HCT116 (cell line): ENCODE measurements around the gene C2CD4B. TPM values are rescaled to one million over a fixed set of nuclear protein-coding genes. Genes with fewer than 3 reads are reported as not detected.

Experiments
- ATAC-seq: fragments of 200-7000 bp; cut with Tn5 transposase; 2 replicates; pipeline ENCODE4 v1.9.1; 2020; ENCODE audit warnings: mild to moderate bottlenecking, moderate library complexity
- BruUV-seq: library from RNA; stranded (reverse); fragments of 400-500 nt; replicated peaks from 2 replicates; lab custom pipeline; 2021; lab: Mats Ljungman, UMichigan
- CTCF ChIA-PET: fragments of 300-600 bp; sonication (Branson Sonifier 250); formaldehyde crosslinking; loops from one replicate; lab custom pipeline; 2021; ENCODE audit warnings: antibody characterized with exemption; lab: Charles Lee
- POLR2A ChIA-PET: fragments of 300-600, 350-600 bp; sonication (Branson Sonifier 250); formaldehyde crosslinking; loops from one replicate; lab custom pipeline; 2021; ENCODE audit warnings: antibody characterized with exemption; lab: Charles Lee
- RAD21 ChIA-PET, 2 experiments: fragments of 300-600 bp; sonication (Branson Sonifier 250); formaldehyde crosslinking; loops; one replicate each; lab custom pipeline; 2023; ENCODE audit warnings: low total read pairs in 2 of 2; ENCODE audit not compliant: uncharacterized antibody in 2 of 2, unreplicated experiment in 2 of 2, low non-redundant PET in 1 of 2; lab: Charles Lee
- DNase-seq: peaks from one replicate; pipeline ENCODE4 v3.0.0-alpha.2; 2010; ENCODE audit warnings: low read depth, low spot score
- H2AFZ ChIP-seq: fragments of 200-600 bp; shearing (Covaris generic), sonication (generic); 2 replicates; pipeline ENCODE4 v1.6.1; 2017; ENCODE audit warnings: low read depth, mixed run types, mixed read lengths, antibody characterized with exemption, low read length; ENCODE audit not compliant: poor library complexity, severe bottlenecking
- H3K27ac ChIP-seq: 2 replicates; pipeline ENCODE4 v1.5.1; 2012; ENCODE audit warnings: low read depth, low read length
- H3K27me3 ChIP-seq: fragments of 200-600 bp; sonication (generic); 2 replicates; pipeline ENCODE4 v1.6.1; 2016; ENCODE audit warnings: mixed run types, low read length, mixed read lengths; ENCODE audit not compliant: insufficient read depth
- H3K36me3 ChIP-seq, 2 experiments: fragments of 200-500 bp in 1 of 2; fragments of 200-600 bp in 1 of 2; sonication (Bioruptor generic) in 1 of 2; sonication (generic) in 1 of 2; 2 replicates each; pipeline versions ENCODE4 v1.5.1 to v1.6.1; 2014 to 2016; ENCODE audit warnings: low read length in 2 of 2, inconsistent platforms in 1 of 2, mixed read lengths in 1 of 2, mixed run types in 1 of 2; ENCODE audit not compliant: insufficient read depth in 2 of 2, control insufficient read depth in 1 of 2
- H3K4me1 ChIP-seq, 2 experiments: fragments of 200-600 bp in 1 of 2; sonication (generic) in 1 of 2; 2 replicates each; pipeline versions ENCODE4 v1.5.1 to v1.6.1; 2012 to 2017; ENCODE audit warnings: low read length in 2 of 2, inconsistent platforms in 1 of 2, mild to moderate bottlenecking in 1 of 2, mixed read lengths in 1 of 2, mixed run types in 1 of 2, moderate library complexity in 1 of 2; ENCODE audit not compliant: insufficient read depth in 2 of 2, control insufficient read depth in 1 of 2
- H3K4me2 ChIP-seq: fragments of 200-600 bp; sonication (generic); 2 replicates; pipeline ENCODE4 v1.6.1; 2017; ENCODE audit warnings: mixed run types, low read length, mixed read lengths
- H3K4me3 ChIP-seq, 2 experiments: fragments of 200-600 bp in 1 of 2; sonication (generic) in 1 of 2; replicated peaks in 1 of 2; 2 replicates each; pipeline ENCODE4 v1.5.1; 2011 to 2016; ENCODE audit warnings: low read length in 2 of 2, control low read depth in 1 of 2, low read depth in 1 of 2, mild to moderate bottlenecking in 1 of 2, mixed read lengths in 1 of 2, mixed run types in 1 of 2
- H3K79me2 ChIP-seq: fragments of 200-600 bp; sonication (generic); 2 replicates; pipeline ENCODE4 v1.6.1; 2017; ENCODE audit warnings: mild to moderate bottlenecking, mixed run types, low read length, moderate library complexity, mixed read lengths; ENCODE audit not compliant: insufficient read depth
- H3K9ac ChIP-seq: fragments of 200-600 bp; sonication (generic); 2 replicates; pipeline ENCODE4 v1.6.1; 2016; ENCODE audit warnings: low read length, mixed read lengths
- H3K9me2 ChIP-seq: fragments of 200-600 bp; sonication (generic), shearing (Covaris generic); 2 replicates; pipeline ENCODE4 v1.6.1; 2017; ENCODE audit warnings: mixed run types, mild to moderate bottlenecking, moderate library complexity; ENCODE audit not compliant: insufficient read depth
- H3K9me3 ChIP-seq, 2 experiments: fragments of 200-500 bp in 1 of 2; fragments of 200-600 bp in 1 of 2; sonication (Bioruptor generic) in 1 of 2; sonication (generic) in 1 of 2; 2 replicates each; pipeline ENCODE4 v1.6.1; 2014 to 2017; ENCODE audit warnings: low read length in 2 of 2, mixed read lengths in 2 of 2, inconsistent platforms in 1 of 2, low read depth in 1 of 2, mild to moderate bottlenecking in 1 of 2, mixed run types in 1 of 2, moderate library complexity in 1 of 2; ENCODE audit not compliant: control insufficient read depth in 1 of 2, insufficient read depth in 1 of 2
- H4K20me1 ChIP-seq: fragments of 200-600 bp; sonication (generic), shearing (Covaris generic); 2 replicates; pipeline ENCODE4 v1.6.1; 2017; ENCODE audit warnings: mixed run types, mild to moderate bottlenecking, moderate library complexity; ENCODE audit not compliant: insufficient read depth
- ATF3 ChIP-seq: IDR thresholded peaks from 2 replicates; pipeline ENCODE4 v1.6.1; 2012
- CEBPB ChIP-seq: IDR thresholded peaks from 2 replicates; pipeline ENCODE4 v1.6.1; 2012; ENCODE audit warnings: low read depth
- CTCF ChIP-seq, 3 experiments: fragments of 200-600 bp in 1 of 3; sonication (generic) in 1 of 3; IDR thresholded peaks in 2 of 3; conservative IDR thresholded peaks in 1 of 3; 2 replicates each; pipeline ENCODE4 v1.5.1; 2012 to 2017; ENCODE audit warnings: low read depth in 2 of 3, low read length in 2 of 3, antibody characterized with exemption in 1 of 3, borderline replicate concordance in 1 of 3, control low read depth in 1 of 3, mild to moderate bottlenecking in 1 of 3, mixed read lengths in 1 of 3, mixed run types in 1 of 3, moderate library complexity in 1 of 3; ENCODE audit not compliant: insufficient read depth in 1 of 3
- EGR1 ChIP-seq: IDR thresholded peaks from 2 replicates; pipeline ENCODE4 v1.6.1; 2012; ENCODE audit warnings: low read depth
- ELF1 ChIP-seq: IDR thresholded peaks from 2 replicates; pipeline ENCODE4 v1.6.1; 2012; ENCODE audit warnings: low read depth, borderline replicate concordance
- EZH2phosphoT487 ChIP-seq: fragments of 200-600 bp; IDR thresholded peaks from 2 replicates; pipeline ENCODE4 v1.6.1; 2018; ENCODE audit warnings: antibody characterized with exemption, borderline replicate concordance
- FOSL1 ChIP-seq: IDR thresholded peaks from 2 replicates; pipeline ENCODE4 v1.6.1; 2012; ENCODE audit warnings: low read depth
- JUND ChIP-seq: IDR thresholded peaks from 2 replicates; pipeline ENCODE4 v1.6.1; 2012
- MAX ChIP-seq: IDR thresholded peaks from 2 replicates; pipeline ENCODE4 v1.6.1; 2012
- POLR2A ChIP-seq: IDR thresholded peaks from 2 replicates; pipeline ENCODE4 v1.7.0; 2011; ENCODE audit warnings: borderline replicate concordance; ENCODE audit not compliant: insufficient read depth, insufficient read length; ENCODE audit errors: extremely low read depth
- SIN3A ChIP-seq: IDR thresholded peaks from 2 replicates; pipeline ENCODE4 v1.6.1; 2012; ENCODE audit warnings: low read depth
- SP1 ChIP-seq: IDR thresholded peaks from 2 replicates; pipeline ENCODE4 v1.6.1; 2012; ENCODE audit warnings: low read depth
- TCF7L2 ChIP-seq: IDR thresholded peaks from 2 replicates; pipeline ENCODE4 v1.7.0; 2011; ENCODE audit warnings: borderline replicate concordance, inconsistent platforms; ENCODE audit not compliant: insufficient read depth, insufficient read length; ENCODE audit errors: extremely low read depth
- ZNF274 ChIP-seq: fragments of 200-500 bp; sonication (Bioruptor generic); IDR thresholded peaks from 2 replicates; pipeline ENCODE4 v1.6.1; 2014; ENCODE audit warnings: mild to moderate bottlenecking, low read depth, low read length, inconsistent platforms
- intact Hi-C: fragments of 100-400 bp; cut with micrococcal nuclease; formaldehyde crosslinking; loops from 2 replicates; pipeline ENCODE4 v1.10.0; 2022
- total RNA-seq: library from RNA; stranded (reverse); gene quantifications from one replicate; pipeline ENCODE4 v1.2.1, GENCODE V29; 2021; ENCODE audit not compliant: unreplicated experiment
- TF ChIP-seq, protein P1 (sequence below): IDR thresholded peaks from 2 replicates; pipeline ENCODE4 v1.6.1; 2012; ENCODE audit warnings: low read depth

Gene C2CD4B
- total RNA-seq, 1 experiment from 2014 or later = not detected

DNA sequence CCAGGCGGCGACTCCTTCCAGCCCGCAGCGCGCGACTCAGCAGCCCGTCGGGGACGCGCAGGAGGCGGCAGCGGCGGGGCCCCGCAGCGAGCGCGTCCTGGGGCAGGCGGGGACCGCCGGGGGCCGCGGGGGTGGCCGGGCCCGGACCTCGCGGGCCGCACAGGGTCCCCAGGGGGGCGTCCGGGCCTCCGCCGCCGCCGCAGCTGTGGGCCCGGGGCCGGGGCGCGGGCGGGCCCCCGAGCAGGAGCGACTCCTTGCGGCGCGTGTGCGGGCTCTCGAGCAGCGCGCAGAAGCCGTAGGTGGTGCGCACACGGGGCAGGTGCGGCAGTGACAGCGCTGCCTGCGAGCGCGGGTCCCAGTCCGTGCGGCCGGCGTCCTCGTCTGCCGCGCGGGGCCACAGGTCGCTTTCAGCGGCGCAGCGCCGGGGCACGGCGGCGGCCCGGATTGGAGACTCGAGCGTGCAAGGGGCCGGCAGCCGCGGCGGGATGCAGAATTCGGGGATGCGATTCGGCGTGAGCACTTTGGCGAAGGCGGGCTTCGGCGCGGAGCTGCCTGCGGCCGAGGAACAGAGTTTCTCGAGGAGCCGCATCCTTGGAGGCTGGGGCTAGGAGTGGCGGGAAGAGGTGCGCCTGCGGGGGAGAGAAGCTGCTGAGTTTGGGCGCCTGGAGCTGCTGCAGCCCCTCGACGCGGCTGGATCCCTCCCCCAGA lies 535 bp downstream of the C2CD4B start:
- Histone ChIP-seq H3K4me1 (no peaks in the 10 kb centered on the region), H4K20me1 (no peaks in the 10 kb centered on the region), H3K4me3 (no peak overlapping the region), H2AFZ (no peak overlapping the region), H3K79me2 (no peaks in the 10 kb centered on the region), H3K9me2 (no peaks in the 10 kb centered on the region), H3K4me2 (no peak overlapping the region), H3K27me3 (no peaks in the 10 kb centered on the region), H3K27ac (no peak overlapping the region), H3K9me3 (no peaks in the 10 kb centered on the region), H3K36me3 (no peaks in the 10 kb centered on the region), H3K9ac (no peak overlapping the region)
- ChIA-PET POLR2A (no interaction called here), CTCF (no interaction called here), RAD21 (no interaction called here)
- intact Hi-C loops = no loop called here
- DNase-seq = no peak
- no peak for ATAC-seq
- no TSS peak for BruUV-seq
- TF ChIP-seq CTCF (IDR thresholded peaks at IDR 0.05 in 2 of 3, conservative IDR thresholded peaks at IDR 0.05 in 1 of 3; ENCODE audit: borderline replicate concordance in 1 of 3, insufficient read depth in 1 of 3, low read depth in 2 of 3, low read length in 2 of 3) (no peak), EGR1 (no peak), SP1 (no peak), POLR2A (no peak), SIN3A (no peak), CEBPB (no peak), ATF3 (no peak), JUND (no peak), EZH2phosphoT487 (no peak), TCF7L2 (no peak), ZNF274 (no peak), MAX (no peak), ELF1 (no peak), FOSL1 (no peak)
- TF ChIP-seq, protein P1, sequence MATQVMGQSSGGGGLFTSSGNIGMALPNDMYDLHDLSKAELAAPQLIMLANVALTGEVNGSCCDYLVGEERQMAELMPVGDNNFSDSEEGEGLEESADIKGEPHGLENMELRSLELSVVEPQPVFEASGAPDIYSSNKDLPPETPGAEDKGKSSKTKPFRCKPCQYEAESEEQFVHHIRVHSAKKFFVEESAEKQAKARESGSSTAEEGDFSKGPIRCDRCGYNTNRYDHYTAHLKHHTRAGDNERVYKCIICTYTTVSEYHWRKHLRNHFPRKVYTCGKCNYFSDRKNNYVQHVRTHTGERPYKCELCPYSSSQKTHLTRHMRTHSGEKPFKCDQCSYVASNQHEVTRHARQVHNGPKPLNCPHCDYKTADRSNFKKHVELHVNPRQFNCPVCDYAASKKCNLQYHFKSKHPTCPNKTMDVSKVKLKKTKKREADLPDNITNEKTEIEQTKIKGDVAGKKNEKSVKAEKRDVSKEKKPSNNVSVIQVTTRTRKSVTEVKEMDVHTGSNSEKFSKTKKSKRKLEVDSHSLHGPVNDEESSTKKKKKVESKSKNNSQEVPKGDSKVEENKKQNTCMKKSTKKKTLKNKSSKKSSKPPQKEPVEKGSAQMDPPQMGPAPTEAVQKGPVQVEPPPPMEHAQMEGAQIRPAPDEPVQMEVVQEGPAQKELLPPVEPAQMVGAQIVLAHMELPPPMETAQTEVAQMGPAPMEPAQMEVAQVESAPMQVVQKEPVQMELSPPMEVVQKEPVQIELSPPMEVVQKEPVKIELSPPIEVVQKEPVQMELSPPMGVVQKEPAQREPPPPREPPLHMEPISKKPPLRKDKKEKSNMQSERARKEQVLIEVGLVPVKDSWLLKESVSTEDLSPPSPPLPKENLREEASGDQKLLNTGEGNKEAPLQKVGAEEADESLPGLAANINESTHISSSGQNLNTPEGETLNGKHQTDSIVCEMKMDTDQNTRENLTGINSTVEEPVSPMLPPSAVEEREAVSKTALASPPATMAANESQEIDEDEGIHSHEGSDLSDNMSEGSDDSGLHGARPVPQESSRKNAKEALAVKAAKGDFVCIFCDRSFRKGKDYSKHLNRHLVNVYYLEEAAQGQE = no peak
